OCI-LY7 (cell line): ENCODE results near the gene UNC13A.

Experiments used
- CTCF ChIP-seq: fragments of 200-600 bp; sonication (generic); conservative IDR thresholded peaks from 2 replicates; pipeline ENCODE4 v1.5.1; 2014; ENCODE audit warnings: mild to moderate bottlenecking, antibody characterized with exemption, low read length, moderate library complexity, mixed read lengths
- EZH2phosphoT487 ChIP-seq: fragments of 200-600 bp; sonication (generic); IDR thresholded peaks from 2 replicates; pipeline ENCODE4 v1.6.1; 2018; ENCODE audit warnings: low read depth, borderline replicate concordance, mild to moderate bottlenecking, mixed run types, antibody characterized with exemption, low read length, moderate library complexity, mixed read lengths

- TF ChIP-seq CTCF (no peak), EZH2phosphoT487 (no peak)
These were observed 30.4 kb upstream of the UNC13A start for GRCh38 chr19:17718550-17718946.
